A204.1 (cell line): ENCODE results near the gene WDR33.

Source experiments
- FAIRE-seq: peaks from 2 replicates; lab custom pipeline; 2012; peaks lifted over from hg19 to GRCh38; lab: Jason Lieb, UNC

Gene WDR33

GRCh38 chr2:127654084-127654837 lies 156.7 kb downstream of the WDR33 start:
- no peak for FAIRE-seq

DNA sequence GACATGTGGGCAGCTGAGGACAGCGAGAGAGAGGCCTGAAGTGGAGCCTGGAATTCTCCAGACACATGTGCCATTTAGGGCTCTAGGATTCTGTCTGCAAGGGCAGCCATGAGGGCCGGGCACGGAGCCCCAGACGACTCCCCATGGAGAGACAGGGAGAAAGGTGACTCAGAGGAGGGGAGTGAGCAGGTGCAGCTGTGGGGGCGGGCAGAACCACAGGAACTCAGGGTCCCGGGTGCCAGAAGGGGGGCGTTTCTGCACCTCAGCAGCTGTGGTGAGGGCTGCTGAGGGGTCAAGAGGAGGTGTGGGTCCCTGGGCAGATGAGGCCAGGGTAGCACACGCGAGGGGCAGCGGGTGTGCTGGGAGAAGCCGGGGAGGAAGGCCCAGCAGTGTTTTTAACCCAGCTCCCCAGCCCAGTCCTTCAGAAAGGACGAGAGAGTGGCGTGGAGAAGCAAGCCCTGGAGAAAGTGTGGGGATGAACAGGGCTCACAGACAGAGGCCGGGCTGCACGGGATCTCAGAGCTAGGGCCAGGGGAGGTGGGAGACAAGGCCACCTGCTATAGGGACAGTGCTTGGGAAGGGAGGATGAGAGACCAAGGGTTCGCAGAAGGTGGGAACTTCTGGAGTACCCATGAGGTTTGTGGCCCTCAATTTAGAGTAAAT lies 157.4 kb downstream of the WDR33 start:
- FAIRE-seq, result no peak

DNA sequence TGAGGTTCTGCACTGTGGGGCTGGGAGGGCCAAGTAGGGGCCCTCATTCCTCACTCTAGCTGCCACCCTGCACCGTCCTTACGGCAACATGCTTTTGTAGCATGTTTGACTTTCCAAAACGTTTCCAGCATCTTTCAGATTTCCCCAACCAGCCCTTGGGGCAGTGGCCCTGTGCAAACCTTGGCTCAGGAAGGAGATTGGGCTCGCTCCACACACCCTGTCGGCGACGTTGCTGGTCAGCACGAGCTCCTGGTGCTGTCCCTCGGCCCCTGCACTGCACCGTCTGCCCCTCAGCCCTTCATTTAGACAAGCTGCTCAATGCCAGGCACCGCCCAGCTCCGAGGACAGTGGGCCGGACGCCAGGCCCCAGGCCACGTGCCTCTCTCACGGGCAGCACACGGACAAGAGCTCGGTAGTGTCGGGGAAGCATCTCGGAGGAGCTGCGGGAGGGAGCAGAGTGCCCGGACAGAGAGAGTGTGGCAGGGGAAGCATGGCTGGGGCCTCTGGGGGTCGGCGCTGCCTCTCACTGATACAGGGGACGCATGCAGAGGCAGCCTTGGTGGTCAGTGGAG lies 158.1 kb downstream of the WDR33 start:
- no peak for FAIRE-seq

GRCh38 chr2:127651971-127652550 lies 158.9 kb downstream of the WDR33 start:
- no peak for FAIRE-seq

DNA sequence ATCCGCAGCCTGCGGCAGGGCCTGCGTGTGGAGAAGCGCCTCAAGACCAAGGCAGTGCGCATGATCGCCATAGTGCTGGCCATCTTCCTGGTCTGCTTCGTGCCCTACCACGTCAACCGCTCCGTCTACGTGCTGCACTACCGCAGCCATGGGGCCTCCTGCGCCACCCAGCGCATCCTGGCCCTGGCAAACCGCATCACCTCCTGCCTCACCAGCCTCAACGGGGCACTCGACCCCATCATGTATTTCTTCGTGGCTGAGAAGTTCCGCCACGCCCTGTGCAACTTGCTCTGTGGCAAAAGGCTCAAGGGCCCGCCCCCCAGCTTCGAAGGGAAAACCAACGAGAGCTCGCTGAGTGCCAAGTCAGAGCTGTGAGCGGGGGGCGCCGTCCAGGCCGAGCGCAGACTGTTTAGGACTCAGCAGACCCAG lies 159.6 kb downstream of the WDR33 start:
- FAIRE-seq, result no peak
